ENCODE results near the gene TERT.

TERT gene

DNA sequence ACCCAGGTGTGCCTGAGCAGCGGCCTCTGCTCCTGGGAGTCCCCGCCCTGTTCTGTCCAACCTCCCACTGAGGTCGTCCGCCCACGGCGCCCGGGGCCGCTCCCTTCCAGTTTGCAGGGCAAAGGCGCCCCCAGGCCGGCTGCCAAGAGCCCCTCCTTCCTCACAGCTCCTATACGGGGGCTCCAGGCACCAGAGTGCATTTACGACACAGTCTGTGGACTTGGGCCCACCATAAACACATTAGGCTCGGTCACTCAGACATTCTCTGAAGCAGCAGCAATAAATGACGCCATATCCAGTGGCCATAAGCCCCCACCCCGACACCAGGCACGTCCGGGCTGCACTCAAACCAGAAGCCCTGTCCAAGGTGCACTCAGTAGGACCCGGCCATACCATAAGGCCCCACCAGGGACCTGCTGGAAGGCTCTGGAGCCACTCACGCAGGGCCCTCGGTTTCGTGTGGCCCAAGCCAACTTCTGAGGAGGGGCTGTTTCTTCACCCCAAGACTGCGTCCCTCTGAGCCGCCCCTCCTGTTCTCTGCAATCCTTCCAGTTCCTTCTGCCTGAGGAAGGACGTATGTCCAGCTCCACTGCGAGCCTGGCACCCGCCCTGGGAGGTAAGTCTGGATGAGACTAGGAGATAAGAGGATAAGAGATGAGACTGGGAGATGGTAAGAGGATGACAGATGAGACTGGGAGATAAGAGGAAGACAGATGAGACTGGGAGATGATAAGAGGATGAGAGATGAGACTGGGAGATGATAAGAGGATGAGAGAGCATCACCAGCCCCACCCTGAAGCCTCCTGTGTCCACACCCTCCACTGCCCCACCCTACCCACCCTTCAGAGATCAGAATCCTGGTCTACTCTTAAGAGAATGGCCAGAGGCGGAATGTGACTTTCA, 42.9 kb downstream of the TERT start:
- Histone ChIP-seq H3K27me3 (ENCODE audit: insufficient read depth, low read length, poor library complexity, severe bottlenecking) (no peaks in the 10 kb centered on the region), H3K9me3 (ENCODE audit: insufficient read depth, low read depth, low read length) (no peaks in the 10 kb centered on the region), H4K20me1 (ENCODE audit: insufficient read depth, low read length, poor library complexity, severe bottlenecking) (no peaks in the 10 kb centered on the region), H3F3A (ENCODE audit: low read depth) (no peaks in the 10 kb centered on the region), H3K36me3 (ENCODE audit: insufficient read depth, low read length) (no peaks in the 10 kb centered on the region), H3K79me2 (ENCODE audit: insufficient read depth, low read length) (no peaks in the 10 kb centered on the region), H3K4me1 (ENCODE audit: insufficient read depth, low read length, poor library complexity, severe bottlenecking) (peaks cover 18% of the 10 kb centered on the region), H2AFZ (ENCODE audit: low read length) (no peak overlapping the region), H3K9me2 (replicated peaks; ENCODE audit: low read depth, low read length) (no peaks in the 10 kb centered on the region), H3K9ac (ENCODE audit: low read depth, low read length, poor library complexity, severe bottlenecking) (no peak overlapping the region), H3K4me3 (ENCODE audit: low read length, poor library complexity, severe bottlenecking) (no peak overlapping the region), H3K4me2 (ENCODE audit: low read depth, low read length, poor library complexity, severe bottlenecking) (no peak overlapping the region)
- TF ChIP-seq, protein P1, sequence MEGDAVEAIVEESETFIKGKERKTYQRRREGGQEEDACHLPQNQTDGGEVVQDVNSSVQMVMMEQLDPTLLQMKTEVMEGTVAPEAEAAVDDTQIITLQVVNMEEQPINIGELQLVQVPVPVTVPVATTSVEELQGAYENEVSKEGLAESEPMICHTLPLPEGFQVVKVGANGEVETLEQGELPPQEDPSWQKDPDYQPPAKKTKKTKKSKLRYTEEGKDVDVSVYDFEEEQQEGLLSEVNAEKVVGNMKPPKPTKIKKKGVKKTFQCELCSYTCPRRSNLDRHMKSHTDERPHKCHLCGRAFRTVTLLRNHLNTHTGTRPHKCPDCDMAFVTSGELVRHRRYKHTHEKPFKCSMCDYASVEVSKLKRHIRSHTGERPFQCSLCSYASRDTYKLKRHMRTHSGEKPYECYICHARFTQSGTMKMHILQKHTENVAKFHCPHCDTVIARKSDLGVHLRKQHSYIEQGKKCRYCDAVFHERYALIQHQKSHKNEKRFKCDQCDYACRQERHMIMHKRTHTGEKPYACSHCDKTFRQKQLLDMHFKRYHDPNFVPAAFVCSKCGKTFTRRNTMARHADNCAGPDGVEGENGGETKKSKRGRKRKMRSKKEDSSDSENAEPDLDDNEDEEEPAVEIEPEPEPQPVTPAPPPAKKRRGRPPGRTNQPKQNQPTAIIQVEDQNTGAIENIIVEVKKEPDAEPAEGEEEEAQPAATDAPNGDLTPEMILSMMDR (conservative IDR thresholded peaks at IDR 0.05; ENCODE audit: low read length), result no peak
- no peak for TF ChIP-seq EZH2phosphoT487 (IDR thresholded peaks at IDR 0.05; ENCODE audit: borderline replicate concordance)

GRCh38 chr5:1249366-1250280, 45.2 kb downstream of the TERT start:
- H3K4me1 ChIP-seq (ENCODE audit: insufficient read depth, low read length, poor library complexity, severe bottlenecking), result peaks cover 3% of the 10 kb centered on the region
- no peak overlapping the region for H3K4me3 ChIP-seq (ENCODE audit: low read length, poor library complexity, severe bottlenecking)
- no peaks in the 10 kb centered on the region for H3F3A ChIP-seq (ENCODE audit: low read depth)
- H3K27me3 ChIP-seq (ENCODE audit: insufficient read depth, low read length, poor library complexity, severe bottlenecking), result no peaks in the 10 kb centered on the region
- no peaks in the 10 kb centered on the region for H4K20me1 ChIP-seq (ENCODE audit: insufficient read depth, low read length, poor library complexity, severe bottlenecking)
- H3K36me3 ChIP-seq (ENCODE audit: insufficient read depth, low read length), result no peaks in the 10 kb centered on the region
- no peaks in the 10 kb centered on the region for H3K9me2 ChIP-seq (replicated peaks; ENCODE audit: low read depth, low read length)
- TF ChIP-seq, protein P1 (conservative IDR thresholded peaks at IDR 0.05; ENCODE audit: low read length), result no peak
- TF ChIP-seq EZH2phosphoT487 (IDR thresholded peaks at IDR 0.05; ENCODE audit: borderline replicate concordance), result no peak
- no peaks in the 10 kb centered on the region for H3K79me2 ChIP-seq (ENCODE audit: insufficient read depth, low read length)
- H2AFZ ChIP-seq (ENCODE audit: low read length), result no peak overlapping the region
- H3K9ac ChIP-seq (ENCODE audit: low read depth, low read length, poor library complexity, severe bottlenecking), result no peak overlapping the region
- H3K4me2 ChIP-seq (ENCODE audit: low read depth, low read length, poor library complexity, severe bottlenecking), result no peak overlapping the region
- H3K9me3 ChIP-seq (ENCODE audit: insufficient read depth, low read depth, low read length), result no peaks in the 10 kb centered on the region

- Histone ChIP-seq H3F3A (ENCODE audit: low read depth) (no peaks in the 10 kb centered on the region), H3K4me3 (ENCODE audit: low read length, poor library complexity, severe bottlenecking) (no peak overlapping the region), H3K9ac (ENCODE audit: low read depth, low read length, poor library complexity, severe bottlenecking) (no peak overlapping the region), H3K4me2 (ENCODE audit: low read depth, low read length, poor library complexity, severe bottlenecking) (no peak overlapping the region), H3K36me3 (ENCODE audit: insufficient read depth, low read length) (no peaks in the 10 kb centered on the region), H4K20me1 (ENCODE audit: insufficient read depth, low read length, poor library complexity, severe bottlenecking) (no peaks in the 10 kb centered on the region), H2AFZ (ENCODE audit: low read length) (no peak overlapping the region), H3K27me3 (ENCODE audit: insufficient read depth, low read length, poor library complexity, severe bottlenecking) (no peaks in the 10 kb centered on the region), H3K9me3 (ENCODE audit: insufficient read depth, low read depth, low read length) (no peaks in the 10 kb centered on the region), H3K4me1 (ENCODE audit: insufficient read depth, low read length, poor library complexity, severe bottlenecking) (no peaks in the 10 kb centered on the region), H3K79me2 (ENCODE audit: insufficient read depth, low read length) (no peaks in the 10 kb centered on the region), H3K9me2 (replicated peaks; ENCODE audit: low read depth, low read length) (no peaks in the 10 kb centered on the region)
- TF ChIP-seq, protein P1 (conservative IDR thresholded peaks at IDR 0.05; ENCODE audit: low read length), result no peak
- no peak for TF ChIP-seq EZH2phosphoT487 (IDR thresholded peaks at IDR 0.05; ENCODE audit: borderline replicate concordance)
These were observed 47.1 kb downstream of the TERT start for GRCh38 chr5:1247811-1248210.
